OCI-LY7 (cell line): Measurements from ENCODE around the gene PTPRJ. TPM values are rescaled to one million over a fixed set of nuclear protein-coding genes. Genes with fewer than 3 reads are reported as not detected.

Experiments used
- BruUV-seq: library from RNA; stranded (reverse); fragments of 400-500 nt; replicated peaks from 2 replicates; lab custom pipeline; 2021; lab: Mats Ljungman, UMichigan
- CTCF ChIA-PET: fragments of 300-600 bp; sonication (Branson Sonifier 250); formaldehyde crosslinking; loops from one replicate; lab custom pipeline; 2022; ENCODE audit warnings: antibody characterized with exemption; ENCODE audit not compliant: unreplicated experiment; lab: Charles Lee
- POLR2A ChIA-PET: fragments of 300-600 bp; sonication (Branson Sonifier 250); formaldehyde crosslinking; loops from one replicate; lab custom pipeline; 2022; ENCODE audit warnings: antibody characterized with exemption; lab: Charles Lee
- DNase-seq: peaks from one replicate; pipeline ENCODE4 v3.0.0-alpha.2; 2015; ENCODE audit warnings: low spot score
- H2AFZ ChIP-seq: fragments of 200-600 bp; sonication (generic), shearing (Covaris generic); 2 replicates; pipeline ENCODE4 v1.6.1; 2014; ENCODE audit warnings: mild to moderate bottlenecking, antibody characterized with exemption, low read length, moderate library complexity
- H3K27ac ChIP-seq: fragments of 200-600 bp; sonication (generic); 2 replicates; pipeline ENCODE4 v1.5.1; 2014; ENCODE audit warnings: mixed run types, low read depth, mild to moderate bottlenecking, moderate library complexity, low read length, inconsistent platforms; ENCODE audit not compliant: poor library complexity, severe bottlenecking
- H3K36me3 ChIP-seq: fragments of 200-600 bp; sonication (generic); 2 replicates; pipeline ENCODE4 v1.6.1; 2014; ENCODE audit warnings: mild to moderate bottlenecking, antibody characterized with exemption, low read length, moderate library complexity, mixed read lengths; ENCODE audit not compliant: insufficient read depth
- H3K4me1 ChIP-seq: fragments of 200-600 bp; sonication (generic); 2 replicates; pipeline ENCODE4 v1.5.1; 2014; ENCODE audit warnings: mild to moderate bottlenecking, low read length; ENCODE audit not compliant: insufficient read depth, poor library complexity, severe bottlenecking
- H3K4me2 ChIP-seq: fragments of 200-600 bp; sonication (generic); 2 replicates; pipeline ENCODE4 v1.6.1; 2014; ENCODE audit warnings: mild to moderate bottlenecking, low read length
- H3K4me3 ChIP-seq: fragments of 200-600 bp; sonication (generic); 2 replicates; pipeline ENCODE4 v1.5.1; 2014; ENCODE audit warnings: mild to moderate bottlenecking, low read depth, low read length; ENCODE audit not compliant: poor library complexity, severe bottlenecking
- H3K79me2 ChIP-seq: fragments of 200-600 bp; sonication (generic); 2 replicates; pipeline ENCODE4 v1.6.1; 2016; ENCODE audit warnings: low read depth, mild to moderate bottlenecking, low read length, moderate library complexity, mixed read lengths; ENCODE audit not compliant: insufficient read depth
- H3K9me2 ChIP-seq: fragments of 200-600 bp; sonication (generic); 2 replicates; pipeline ENCODE4 v1.6.1; 2016; ENCODE audit warnings: mild to moderate bottlenecking, low read length, mixed read lengths; ENCODE audit not compliant: insufficient read depth
- H3K9me3 ChIP-seq: fragments of 200-600 bp; sonication (generic); 2 replicates; pipeline ENCODE4 v1.6.1; 2014; ENCODE audit warnings: mild to moderate bottlenecking, mixed run types, low read length, mixed read lengths
- H4K20me1 ChIP-seq: fragments of 200-600 bp; sonication (generic); 2 replicates; pipeline ENCODE4 v1.6.1; 2014; ENCODE audit warnings: mild to moderate bottlenecking, antibody characterized with exemption, low read length, moderate library complexity, mixed read lengths; ENCODE audit not compliant: insufficient read depth
- CTCF ChIP-seq: fragments of 200-600 bp; sonication (generic); conservative IDR thresholded peaks from 2 replicates; pipeline ENCODE4 v1.5.1; 2014; ENCODE audit warnings: mild to moderate bottlenecking, antibody characterized with exemption, low read length, moderate library complexity, mixed read lengths
- EZH2phosphoT487 ChIP-seq: fragments of 200-600 bp; sonication (generic); IDR thresholded peaks from 2 replicates; pipeline ENCODE4 v1.6.1; 2018; ENCODE audit warnings: low read depth, borderline replicate concordance, mild to moderate bottlenecking, mixed run types, antibody characterized with exemption, low read length, moderate library complexity, mixed read lengths
- intact Hi-C: fragments of 100-400 bp; cut with micrococcal nuclease; formaldehyde crosslinking; loops from one replicate; pipeline ENCODE4 v1.10.0; 2022; ENCODE audit not compliant: unreplicated experiment
- total RNA-seq, 2 experiments: library from RNA; depleted of rRNA in 1 of 2; stranded (reverse); fragments of >200 nt in 1 of 2; shearing (Covaris generic) in 1 of 2; gene quantifications; 2 replicates each; pipeline ENCODE4 v1.2.3, GENCODE V29; 2014 to 2022

PTPRJ gene
- total RNA-seq, 2 experiments from 2014 or later = 5.4 to 28.3 TPM

- ChIA-PET CTCF (no interaction called here), POLR2A (interaction anchor here (0.6 kb wide), 1 partner anchor 10 kb away, joined by 6 read pairs; no protein-coding TSS in a partner anchor)
- no TSS peak for BruUV-seq
- peaks cover 60% of the 10 kb centered on the region for H3K36me3 ChIP-seq
- TF ChIP-seq CTCF = no peak
- no peak for TF ChIP-seq EZH2phosphoT487
- H4K20me1 ChIP-seq = no peaks in the 10 kb centered on the region
- DNase-seq = no peak
- intact Hi-C loops = no loop called here
- no peaks in the 10 kb centered on the region for H3K9me3 ChIP-seq
- no peaks in the 10 kb centered on the region for H3K9me2 ChIP-seq
- peaks cover 12% of the 10 kb centered on the region for H3K4me1 ChIP-seq
- no peak overlapping the region for H3K4me3 ChIP-seq
- H3K27ac ChIP-seq = no peak overlapping the region
- H2AFZ ChIP-seq = no peak overlapping the region
- H3K79me2 ChIP-seq = no peaks in the 10 kb centered on the region
- no peak overlapping the region for H3K4me2 ChIP-seq
These were observed 144.5 kb downstream of the PTPRJ start for GRCh38 chr11:48124880-48125279.

- H3K36me3 ChIP-seq = peaks cover 67% of the 10 kb centered on the region
- intact Hi-C loops = no loop called here
- CTCF ChIA-PET = no interaction called here
- no peak overlapping the region for H3K27ac ChIP-seq
- no peaks in the 10 kb centered on the region for H3K79me2 ChIP-seq
- TF ChIP-seq CTCF (no peak), EZH2phosphoT487 (no peak)
- H3K9me2 ChIP-seq = no peaks in the 10 kb centered on the region
- no peaks in the 10 kb centered on the region for H4K20me1 ChIP-seq
- H3K9me3 ChIP-seq = no peaks in the 10 kb centered on the region
- BruUV-seq = no TSS peak
- no peak overlapping the region for H3K4me2 ChIP-seq
- no peak overlapping the region for H3K4me3 ChIP-seq
- peaks cover 12% of the 10 kb centered on the region for H3K4me1 ChIP-seq
- DNase-seq = no peak
- POLR2A ChIA-PET = no interaction called here
- no peak overlapping the region for H2AFZ ChIP-seq
These were observed 145.5 kb downstream of the PTPRJ start for GRCh38 chr11:48125866-48126265.

GRCh38 chr11:48127521-48128183 is 147.3 kb downstream of the PTPRJ start:
- Histone ChIP-seq H3K4me3 (no peak overlapping the region), H3K9me2 (no peaks in the 10 kb centered on the region), H3K79me2 (no peaks in the 10 kb centered on the region), H2AFZ (no peak overlapping the region), H3K36me3 (peaks cover 74% of the 10 kb centered on the region), H3K27ac (no peak overlapping the region), H4K20me1 (no peaks in the 10 kb centered on the region), H3K4me1 (peaks cover 12% of the 10 kb centered on the region), H3K4me2 (no peak overlapping the region), H3K9me3 (no peaks in the 10 kb centered on the region)
- ChIA-PET POLR2A (no interaction called here), CTCF (no interaction called here)
- TF ChIP-seq EZH2phosphoT487 = no peak
- no peak for TF ChIP-seq CTCF
- DNase-seq = no peak
- BruUV-seq = no TSS peak
- intact Hi-C loops = no loop called here
